H1 (cell line): ENCODE data around the gene GTF2A2. TPM values are rescaled to one million over a fixed set of nuclear protein-coding genes. Genes with fewer than 3 reads are reported as not detected.
"Not testable (repeated sequence)": the region's sequence is repeated elsewhere in the genome, so short reads cannot be mapped to it uniquely, and the experiment has no call there.

Experiments
- CTCF ChIA-PET: fragments of 300-600 bp; sonication (Branson Sonifier 250); formaldehyde crosslinking; loops from one replicate; lab custom pipeline; 2021; ENCODE audit not compliant: partially characterized antibody; lab: Charles Lee
- POLR2A ChIA-PET: fragments of 300-600 bp; sonication (Branson Sonifier 250); formaldehyde crosslinking; loops from one replicate; lab custom pipeline; 2021; ENCODE audit warnings: inconsistent platforms; ENCODE audit not compliant: partially characterized antibody; lab: Charles Lee
- DNase-seq, 2 experiments: peaks; one replicate each; pipeline versions ENCODE4 v3.0.0 to v3.0.0-alpha.2; 2010 to 2022; ENCODE audit warnings: low spot score in 2 of 2, low read depth in 1 of 2, mixed read lengths in 1 of 2
- FAIRE-seq: peaks from 2 replicates; lab custom pipeline; 2011; peaks lifted over from hg19 to GRCh38; lab: Jason Lieb, UNC
- H2AFZ ChIP-seq: 2 replicates; pipeline ENCODE4 v1.8.1; 2012; ENCODE audit warnings: low read length, inconsistent platforms
- H2AK5ac ChIP-seq: 2 replicates; pipeline ENCODE4 v1.6.1; 2013; ENCODE audit warnings: low read depth, low read length
- H2BK120ac ChIP-seq: replicated peaks from 2 replicates; pipeline ENCODE3; 2013; ENCODE audit warnings: low read depth, low read length, inconsistent platforms
- H2BK12ac ChIP-seq: 2 replicates; pipeline ENCODE4 v1.6.1; 2013; ENCODE audit warnings: low read depth, low read length
- H2BK15ac ChIP-seq: 2 replicates; pipeline ENCODE4 v1.6.1; 2013; ENCODE audit warnings: low read length
- H2BK20ac ChIP-seq: 2 replicates; pipeline ENCODE4 v1.6.1; 2013; ENCODE audit warnings: low read length
- H2BK5ac ChIP-seq: 2 replicates; pipeline ENCODE4 v1.6.1; 2013; ENCODE audit warnings: low read depth, low read length
- H3K14ac ChIP-seq: 2 replicates; pipeline ENCODE4 v1.6.1; 2013; ENCODE audit warnings: inconsistent platforms; ENCODE audit not compliant: insufficient read length
- H3K18ac ChIP-seq: 2 replicates; pipeline ENCODE4 v1.6.1; 2013; ENCODE audit warnings: low read length; ENCODE audit errors: extremely low read depth
- H3K23ac ChIP-seq: 2 replicates; pipeline ENCODE4 v1.6.1; 2013; ENCODE audit warnings: inconsistent platforms; ENCODE audit not compliant: insufficient read length
- H3K23me2 ChIP-seq: 2 replicates; pipeline ENCODE4 v1.6.1; 2013; ENCODE audit warnings: low read depth, low read length
- H3K27ac ChIP-seq: 2 replicates; pipeline ENCODE4 v1.6.1; 2011; ENCODE audit warnings: low read depth, low read length, inconsistent platforms
- H3K27me3 ChIP-seq, 4 experiments: replicated peaks in 1 of 4; 1 replicate in 1 of 4; 2 replicates in 3 of 4; pipeline versions ENCODE4 v1.6.1 to v1.8.1; 2011 to 2013; ENCODE audit warnings: low read length in 3 of 4, mild to moderate bottlenecking in 3 of 4, inconsistent platforms in 2 of 4, mixed read lengths in 2 of 4, moderate library complexity in 1 of 4; ENCODE audit not compliant: control insufficient read depth in 3 of 4, insufficient read depth in 3 of 4; ENCODE audit errors: extremely low read depth in 1 of 4
- H3K36me3 ChIP-seq, 4 experiments: 2 replicates each; pipeline versions ENCODE4 v1.6.1 to v1.8.1; 2011 to 2013; ENCODE audit warnings: mild to moderate bottlenecking in 4 of 4, low read length in 3 of 4, moderate library complexity in 2 of 4, control low read depth in 1 of 4, inconsistent platforms in 1 of 4; ENCODE audit not compliant: insufficient read depth in 4 of 4, control insufficient read depth in 2 of 4
- H3K4ac ChIP-seq: replicated peaks from 2 replicates; pipeline ENCODE3; 2013; ENCODE audit warnings: low read length, low read depth, mixed read lengths, inconsistent platforms; ENCODE audit not compliant: insufficient read length
- H3K4me1 ChIP-seq, 4 experiments: replicated peaks in 1 of 4; 1 replicate in 1 of 4; 2 replicates in 3 of 4; pipeline versions ENCODE4 v1.6.1 to v1.8.1; 2011 to 2013; ENCODE audit warnings: low read length in 3 of 4, inconsistent platforms in 2 of 4, mixed read lengths in 1 of 4; ENCODE audit not compliant: insufficient read depth in 4 of 4, control insufficient read depth in 3 of 4
- H3K4me2 ChIP-seq, 2 experiments: 2 replicates each; pipeline versions ENCODE4 v1.6.1 to v1.8.1; 2011 to 2013; ENCODE audit warnings: low read depth in 2 of 2, low read length in 2 of 2, control low read depth in 1 of 2, inconsistent platforms in 1 of 2, mild to moderate bottlenecking in 1 of 2; ENCODE audit not compliant: insufficient read depth in 1 of 2
- H3K4me3 ChIP-seq, 4 experiments: fragments of 200-600, 300-600 bp in 1 of 4; sonication (generic), shearing (Covaris generic), sonication (Bioruptor Twin) in 1 of 4; 2 replicates each; pipeline versions ENCODE4 v1.5.1 to v1.8.1; 2011 to 2016; ENCODE audit warnings: low read length in 4 of 4, low read depth in 3 of 4, control low read depth in 2 of 4, inconsistent platforms in 2 of 4, mild to moderate bottlenecking in 2 of 4, mixed read lengths in 1 of 4, moderate library complexity in 1 of 4; ENCODE audit not compliant: insufficient read depth in 2 of 4; ENCODE audit errors: extremely low read depth in 1 of 4
- H3K56ac ChIP-seq: replicated peaks from 2 replicates; pipeline ENCODE3; 2013; ENCODE audit warnings: low read depth, mild to moderate bottlenecking, mixed read lengths, low read length, inconsistent platforms; ENCODE audit not compliant: insufficient read length
- H3K79me1 ChIP-seq: 2 replicates; pipeline ENCODE4 v1.6.1; 2013; ENCODE audit warnings: low read depth, low read length, control low read depth
- H3K79me2 ChIP-seq, 2 experiments: 2 replicates each; pipeline versions ENCODE4 v1.6.1 to v1.8.1; 2012 to 2013; ENCODE audit warnings: low read length in 2 of 2, mild to moderate bottlenecking in 2 of 2, inconsistent platforms in 1 of 2; ENCODE audit not compliant: insufficient read depth in 2 of 2, control insufficient read depth in 1 of 2
- H3K9ac ChIP-seq, 4 experiments: replicated peaks in 1 of 4; 1 replicate in 1 of 4; 2 replicates in 3 of 4; pipeline versions ENCODE4 v1.6.1 to v1.8.1; 2011 to 2013; ENCODE audit warnings: low read depth in 3 of 4, low read length in 3 of 4, control low read depth in 2 of 4, mild to moderate bottlenecking in 2 of 4, moderate library complexity in 2 of 4, inconsistent platforms in 1 of 4; ENCODE audit errors: extremely low read depth in 1 of 4
- H3K9me3 ChIP-seq, 2 experiments: 2 replicates each; pipeline versions ENCODE4 v1.6.1 to v1.8.1; 2012 to 2013; ENCODE audit warnings: mild to moderate bottlenecking in 2 of 2, moderate library complexity in 2 of 2, control low read depth in 1 of 2, inconsistent platforms in 1 of 2, low read depth in 1 of 2, low read length in 1 of 2, mixed read lengths in 1 of 2; ENCODE audit not compliant: insufficient read depth in 2 of 2
- H4K20me1 ChIP-seq, 2 experiments: replicated peaks in 1 of 2; 2 replicates each; pipeline versions ENCODE3 to v1.8.1; 2011 to 2013; ENCODE audit warnings: inconsistent platforms in 2 of 2, low read length in 2 of 2, mild to moderate bottlenecking in 1 of 2; ENCODE audit not compliant: insufficient read depth in 2 of 2, control insufficient read depth in 1 of 2
- H4K5ac ChIP-seq: 2 replicates; pipeline ENCODE4 v1.6.1; 2013; ENCODE audit warnings: low read length, low read depth, mixed read lengths, inconsistent platforms; ENCODE audit not compliant: insufficient read length
- H4K8ac ChIP-seq: 2 replicates; pipeline ENCODE4 v1.8.0; 2013; ENCODE audit warnings: mild to moderate bottlenecking, moderate library complexity, low read length, inconsistent platforms; ENCODE audit not compliant: insufficient read depth; ENCODE audit errors: extremely low read depth
- H4K91ac ChIP-seq: replicated peaks from 2 replicates; pipeline ENCODE3; 2013; ENCODE audit warnings: low read length, mixed read lengths, inconsistent platforms; ENCODE audit not compliant: insufficient read length
- WGBS, 2 experiments: shearing (Covaris generic) in 1 of 2; methylation state at CpG; one replicate each; pipeline versions ENCODE4 v1.1.6 to v1.1.7; 2013 to 2015; ENCODE audit warnings: low lambda C conversion rate in 2 of 2, mixed read lengths in 2 of 2, inconsistent platforms in 1 of 2, low coverage in 1 of 2, missing lambda C conversion rate in 1 of 2; ENCODE audit not compliant: insufficient replicate concordance in 2 of 2, insufficient coverage in 1 of 2, insufficient read length in 1 of 2; ENCODE audit errors: extremely low coverage in 1 of 2, missing lambda C conversion rate in 1 of 2; 5-methylcytosine and 5-hydroxymethylcytosine counted together
- polyA plus RNA-seq, 7 experiments: library from polyadenylated mRNA; depleted of rRNA in 3 of 7; stranded (reverse) in 5 of 7; unstranded in 2 of 7; fragments of >200 nt in 5 of 7; fragments of 200-250 nt in 2 of 7; gene quantifications; 1 replicate in 5 of 7; 2 replicates in 1 of 7; 4 replicates in 1 of 7; pipeline versions ENCODE4 v1.2.1 to v1.2.3, GENCODE V29; 2011 to 2013; ENCODE audit warnings: missing spikeins in 2 of 7, mixed read lengths in 2 of 7
- total RNA-seq: library from RNA; stranded (reverse); fragmentation: NEBNext Ultra II Directional; extraction: Animal tissue kit (Norgen Biotek cat#: 25700); gene quantifications from 2 replicates; pipeline ENCODE4 v1.2.1, GENCODE V29; 2021

GTF2A2 gene
- total and polyA plus RNA-seq, 2 of the 8 experiments (the other 6 are each of a cell fraction or from before 2014, with no cell fraction given) = 52.2 to 161 TPM

GRCh38 chr15:59645812-59646211, 11.5 kb downstream of the GTF2A2 start:
- H3K4ac ChIP-seq, H3K9ac ChIP-seq, H2AFZ ChIP-seq, H3K23ac ChIP-seq, H4K91ac ChIP-seq, H3K23me2 ChIP-seq, H3K14ac ChIP-seq, H3K9me3 ChIP-seq, H4K5ac ChIP-seq, H3K27ac ChIP-seq, H4K8ac ChIP-seq, H3K79me1 ChIP-seq, H3K79me2 ChIP-seq, DNase-seq, H2AK5ac ChIP-seq, H2BK120ac ChIP-seq, H2BK20ac ChIP-seq, H4K20me1 ChIP-seq, H3K18ac ChIP-seq, H3K4me1 ChIP-seq, H3K4me2 ChIP-seq, H2BK5ac ChIP-seq, FAIRE-seq, H2BK12ac ChIP-seq, H3K56ac ChIP-seq, H3K4me3 ChIP-seq, H2BK15ac ChIP-seq, H3K27me3 ChIP-seq: not testable (repeated sequence)
- CTCF ChIA-PET = interaction anchor here (1.1 to 2.8 kb wide), 2 partner anchors 36 to 113 kb away, joined by 3 to 9 read pairs; no protein-coding TSS in a partner anchor
- H3K36me3 ChIP-seq = peaks cover 5 to 49% (median 16%) of the 10 kb centered on the region in 4 experiments; a peak in 6 of 8 replicates
- 98% methylated on average over 8 of the region's 9 CpGs; no CpG with 5 or more reads in 1 of the 2 experiments for WGBS, 2 experiments
- POLR2A ChIA-PET = interaction anchor here (1.1 to 1.6 kb wide), 2 partner anchors 12 to 117 kb away, joined by 3 to 9 read pairs; partner anchors contain the start of gene GTF2A2
